ENCODE measurements around the gene TMX2. TPM values are rescaled to one million over a fixed set of nuclear protein-coding genes. Genes with fewer than 3 reads are reported as not detected.

TMX2 gene
- total and polyA plus RNA-seq, 2 donors (not counting 3 experiments of a cell fraction or from before 2014, with no cell fraction given): 52.7 to 67.7 TPM

DNA sequence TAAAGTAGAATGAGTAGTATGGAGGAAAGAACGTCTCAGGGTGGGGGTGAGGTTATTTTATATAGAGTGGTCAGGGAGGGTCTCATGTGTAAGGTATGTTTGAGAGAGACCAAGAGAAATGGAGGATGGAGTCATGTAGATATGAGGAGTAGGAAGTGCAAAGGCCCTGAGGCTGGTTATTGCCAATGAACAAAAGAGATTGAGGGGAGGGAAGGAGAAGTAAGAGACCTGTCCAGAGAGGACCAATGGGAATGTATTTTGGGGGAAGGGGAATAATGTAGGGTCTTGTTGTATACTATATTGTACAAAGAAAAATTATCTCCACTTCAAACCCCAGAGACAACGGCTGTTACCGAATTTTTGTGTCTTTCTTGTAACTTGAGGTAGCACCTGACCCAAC lies 59.0 kb downstream of the TMX2 start:
- FAIRE-seq: no peak
- no peak overlapping the region for H2AFZ ChIP-seq (ENCODE audit: low read depth, low read length)
- BruUV-seq (replicated peaks): no TSS peak
- H3K4me2 ChIP-seq (ENCODE audit: insufficient read depth, low read length): no peak overlapping the region
- H3K27ac ChIP-seq (ENCODE audit: insufficient read depth, low read depth, low read length): no peak overlapping the region
- no peak for DNase-seq (ENCODE audit: low read depth, low spot score)
- H3K27me3 ChIP-seq (ENCODE audit: control insufficient read depth in 2 of 2, insufficient read depth in 2 of 2, low read length in 2 of 2): no peaks in the 10 kb centered on the region
- peaks cover 0 to 3% of the 10 kb centered on the region in 2 experiments for H3K36me3 ChIP-seq (ENCODE audit: control insufficient read depth in 2 of 2, extremely low read depth in 1 of 2, insufficient read depth in 2 of 2, low read length in 2 of 2)
- H3K9me3 ChIP-seq (replicated peaks; ENCODE audit: control insufficient read depth, insufficient read depth, low read length): no peaks in the 10 kb centered on the region
- CTCF ChIA-PET: interaction anchor here (1.0 to 3.2 kb wide), 5 partner anchors 9 to 752 kb away, joined by 3 to 41 read pairs (median 6); partner anchors contain the start of genes BTBD18 and CTNND1
- peaks cover 50% of the 10 kb centered on the region for H3K4me1 ChIP-seq (ENCODE audit: control insufficient read depth, extremely low read depth, insufficient read depth, low read length)
- peaks cover 96% of the 10 kb centered on the region for H3K79me2 ChIP-seq (ENCODE audit: control insufficient read depth, insufficient read depth, low read length)
- H3K9ac ChIP-seq (replicated peaks; ENCODE audit: extremely low read depth, insufficient read depth, low read length): no peak overlapping the region
- dilution Hi-C loops (cut with MboI; ENCODE audit: extremely low pct_ligation_motif_present, low sequenced_read_pairs) (no loop called here), intact Hi-C loops (cut with micrococcal nuclease) (no loop called here)
- peaks cover 10% of the 10 kb centered on the region for H4K20me1 ChIP-seq (replicated peaks; ENCODE audit: control insufficient read depth, extremely low read depth, insufficient read depth, low read length)
- POLR2A ChIA-PET: no interaction called here
- no peak overlapping the region for H3K4me3 ChIP-seq (replicated peaks in 1 of 3; ENCODE audit: insufficient read depth in 1 of 3, low read depth in 1 of 3, low read length in 3 of 3)
- H3K9me1 ChIP-seq (replicated peaks; ENCODE audit: control insufficient read depth, extremely low read depth, insufficient read depth, low read length): no peaks in the 10 kb centered on the region
- TF ChIP-seq EZH2 (IDR thresholded peaks at IDR 0.05; ENCODE audit: borderline replicate concordance, low read depth, low read length, severe bottlenecking) (no peak), FOS (IDR thresholded peaks at IDR 0.05; ENCODE audit: borderline replicate concordance, insufficient read depth, low read length) (no peak), GATA2 (IDR thresholded peaks at IDR 0.05; ENCODE audit: insufficient read depth, insufficient read length, low read depth, low read length) (no peak), MYC (IDR thresholded peaks at IDR 0.05; ENCODE audit: low read depth, low read length) (no peak), MAX (IDR thresholded peaks at IDR 0.05; ENCODE audit: insufficient read depth, insufficient read length) (no peak), JUN (IDR thresholded peaks at IDR 0.05; ENCODE audit: borderline replicate concordance, insufficient read depth, insufficient read length, low read depth) (no peak), CTCF (IDR thresholded peaks at IDR 0.05; ENCODE audit: extremely low read depth in 1 of 2, insufficient read depth in 1 of 2, low read depth in 1 of 2, low read length in 2 of 2) (no peak), POLR2AphosphoS5 (IDR thresholded peaks at IDR 0.05; ENCODE audit: insufficient read depth, low read depth, low read length) (no peak), POLR2A (IDR thresholded peaks at IDR 0.05; ENCODE audit: low read depth, low read length) (no peak)
